ENCODE measurements around the gene CD247.

- TF ChIP-seq POLR2A (IDR thresholded peaks at IDR 0.05; ENCODE audit: extremely low read depth, insufficient read length) (no peak), CTCF (IDR thresholded peaks at IDR 0.05; ENCODE audit: low read depth, low read length) (no peak)
Observed at GRCh38 chr1:167440776-167441175, 77.6 kb downstream of the CD247 start.

All from NB4 (cell line).